Activated T-helper 2 cell treated with anti-CD3 and anti-CD28 coated beads, Interferon-gamma antibody, Interleukin-2, Interleukin-4, amounts not matched to agents 10 μg/mL and 5 μg/mL and 100 μg/mL, durations not matched to agents 14 hours and 24 hours and 36 hours (primary cell): ENCODE measurements around the gene TMEM198. TPM values are rescaled to one million over a fixed set of nuclear protein-coding genes. Genes with fewer than 3 reads are reported as not detected.

Experiments
- DNase-seq: peaks from one replicate; pipeline ENCODE4 v3.0.0; 2021; ENCODE audit warnings: low spot score
- H3K27ac Mint-ChIP-seq: one replicate; pipeline ENCODE4 v1.8.0; 2021; ENCODE audit warnings: mixed read lengths
- H3K27me3 Mint-ChIP-seq: one replicate; pipeline ENCODE4 v1.8.0; 2021; ENCODE audit warnings: low read depth, mixed read lengths
- H3K36me3 Mint-ChIP-seq: one replicate; pipeline ENCODE4 v1.8.0; 2021; ENCODE audit warnings: low read depth, mixed read lengths
- H3K4me1 Mint-ChIP-seq: one replicate; pipeline ENCODE4 v1.8.0; 2021; ENCODE audit warnings: low read depth, mixed read lengths
- H3K4me3 Mint-ChIP-seq: one replicate; pipeline ENCODE4 v1.8.0; 2021; ENCODE audit warnings: low read depth, mild to moderate bottlenecking, moderate library complexity, mixed read lengths
- H3K9me3 Mint-ChIP-seq: one replicate; pipeline ENCODE4 v1.8.0; 2021; ENCODE audit warnings: mixed read lengths
- intact Hi-C: fragments of 100-400 bp; cut with micrococcal nuclease; formaldehyde crosslinking; loops from one replicate; pipeline ENCODE4 v1.15.1; 2023
- total RNA-seq: library from RNA; stranded (reverse); gene quantifications from 2 replicates; pipeline ENCODE4 v1.2.3, GENCODE V29; 2022

Gene TMEM198
- total RNA-seq, 1 donor from 2014 or later: 4.9 TPM

- intact Hi-C loops: no loop called here
These were observed 31.2 kb upstream of the TMEM198 start for GRCh38 chr2:219512524-219513216.

GRCh38 chr2:219513787-219514186 lies 30.0 kb upstream of the TMEM198 start:
- intact Hi-C loops: no loop called here
- Mint-ChIP-seq H3K9me3 (no peaks in the 10 kb centered on the region), H3K4me1 (peaks cover 6% of the 10 kb centered on the region), H3K4me3 (no peak overlapping the region), H3K36me3 (no peaks in the 10 kb centered on the region), H3K27ac (no peak overlapping the region), H3K27me3 (peaks cover 72% of the 10 kb centered on the region)
- DNase-seq: no peak

More at GRCh38 chr2:219512524-219513216, 31.2 kb upstream of the TMEM198 start:
- DNase-seq: no peak
- Mint-ChIP-seq H3K4me3 (no peak overlapping the region), H3K27me3 (peaks cover 66% of the 10 kb centered on the region), H3K9me3 (no peaks in the 10 kb centered on the region), H3K27ac (no peak overlapping the region), H3K36me3 (no peaks in the 10 kb centered on the region), H3K4me1 (peaks cover 6% of the 10 kb centered on the region)

- intact Hi-C loops: no loop called here
- Mint-ChIP-seq H3K36me3 (no peaks in the 10 kb centered on the region), H3K4me3 (no peak within 1 kb of the TSS), H3K9me3 (no peaks in the 10 kb centered on the region), H3K27ac (no peak within 1 kb of the TSS), H3K4me1 (peaks cover 6% of the 10 kb centered on the region), H3K27me3 (peaks cover 74% of the 10 kb centered on the region)
- no peak for DNase-seq
These were observed 29.5 kb upstream of the TMEM198 start, which contains the start of gene ASIC4 for GRCh38 chr2:219514196-219514761. ASIC4 (plus strand) TSS chr2:219514482; CDS start chr2:219514725, 243 bp downstream.

DNA sequence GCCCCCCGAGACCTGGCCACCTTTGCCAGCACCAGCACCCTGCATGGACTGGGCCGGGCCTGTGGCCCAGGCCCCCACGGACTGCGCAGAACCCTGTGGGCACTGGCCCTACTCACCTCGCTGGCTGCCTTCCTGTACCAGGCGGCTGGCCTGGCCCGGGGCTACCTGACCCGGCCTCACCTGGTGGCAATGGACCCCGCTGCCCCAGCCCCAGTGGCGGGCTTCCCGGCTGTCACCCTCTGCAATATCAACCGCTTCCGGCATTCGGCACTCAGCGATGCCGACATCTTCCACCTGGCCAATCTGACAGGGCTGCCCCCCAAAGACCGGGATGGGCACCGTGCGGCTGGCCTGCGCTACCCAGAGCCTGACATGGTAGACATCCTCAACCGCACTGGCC lies 29.0 kb upstream of the TMEM198 start:
- Mint-ChIP-seq H3K4me3 (no peak overlapping the region), H3K27me3 (peaks cover 72% of the 10 kb centered on the region), H3K9me3 (no peaks in the 10 kb centered on the region), H3K4me1 (peaks cover 5% of the 10 kb centered on the region), H3K36me3 (no peaks in the 10 kb centered on the region), H3K27ac (no peak overlapping the region)
- intact Hi-C loops: no loop called here
- DNase-seq: no peak

DNA sequence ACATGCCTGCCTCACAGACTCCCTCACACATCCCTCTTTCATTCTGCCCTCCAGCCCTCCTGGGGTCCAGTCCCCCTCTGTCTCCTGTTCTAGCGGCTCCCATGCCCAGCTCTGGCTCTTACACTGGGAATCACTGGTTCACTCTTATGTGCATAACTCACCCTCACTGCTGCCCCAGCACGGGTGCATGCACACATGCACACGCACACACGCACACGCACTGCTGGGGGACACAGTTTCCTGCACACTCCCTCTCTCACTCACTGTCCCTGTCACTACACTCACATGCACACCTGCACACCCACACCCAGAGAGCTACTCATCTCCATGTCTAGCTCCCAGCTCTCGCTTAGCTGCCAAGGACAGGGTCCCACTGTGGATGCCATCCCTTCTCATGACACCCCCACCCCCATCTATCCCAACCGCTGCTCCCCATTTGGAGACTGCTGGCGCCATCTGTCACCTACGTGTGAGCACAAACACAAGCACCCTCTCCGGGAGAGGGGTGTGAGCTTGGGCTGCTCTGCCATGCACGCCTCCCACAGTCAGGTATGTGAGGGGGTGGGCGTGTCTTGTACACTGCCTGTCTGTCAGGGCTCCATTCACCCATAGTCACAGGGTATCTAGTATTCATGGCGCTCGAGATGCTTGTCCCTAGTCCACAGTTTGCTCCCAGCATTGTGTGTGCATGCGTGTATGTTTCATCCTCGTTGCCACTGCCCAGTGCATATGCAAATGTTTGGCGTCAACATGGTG lies 27.8 kb upstream of the TMEM198 start:
- H3K4me1 Mint-ChIP-seq: no peaks in the 10 kb centered on the region
- DNase-seq: no peak
- peaks cover 69% of the 10 kb centered on the region for H3K27me3 Mint-ChIP-seq
- no peak overlapping the region for H3K4me3 Mint-ChIP-seq
- H3K27ac Mint-ChIP-seq: no peak overlapping the region
- H3K9me3 Mint-ChIP-seq: no peaks in the 10 kb centered on the region
- intact Hi-C loops: no loop called here
- no peaks in the 10 kb centered on the region for H3K36me3 Mint-ChIP-seq

DNA sequence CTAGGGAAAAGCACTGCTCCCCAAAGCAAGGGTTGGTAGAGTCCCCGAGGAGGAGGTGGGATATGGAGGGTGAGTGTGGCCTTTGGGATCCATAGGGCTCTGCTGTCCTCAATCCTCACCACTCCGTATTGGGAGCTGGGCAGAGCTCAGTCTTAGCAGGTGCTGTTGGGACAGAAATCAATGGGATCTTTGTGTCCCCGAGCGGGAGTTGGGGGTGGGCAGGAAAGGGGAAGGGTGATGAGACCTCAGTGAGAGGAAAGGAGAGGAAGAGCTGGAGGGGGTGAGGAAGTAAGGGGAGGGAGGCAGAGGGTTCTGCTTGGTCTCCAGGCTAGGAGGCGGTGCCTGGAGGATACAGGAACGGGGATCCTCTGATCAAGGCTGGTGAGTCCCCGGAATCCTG lies 26.9 kb upstream of the TMEM198 start:
- Mint-ChIP-seq H3K36me3 (no peaks in the 10 kb centered on the region), H3K4me1 (no peaks in the 10 kb centered on the region), H3K27me3 (peaks cover 70% of the 10 kb centered on the region), H3K9me3 (no peaks in the 10 kb centered on the region), H3K4me3 (no peak overlapping the region), H3K27ac (no peak overlapping the region)
- no peak for DNase-seq
- intact Hi-C loops: no loop called here

DNA sequence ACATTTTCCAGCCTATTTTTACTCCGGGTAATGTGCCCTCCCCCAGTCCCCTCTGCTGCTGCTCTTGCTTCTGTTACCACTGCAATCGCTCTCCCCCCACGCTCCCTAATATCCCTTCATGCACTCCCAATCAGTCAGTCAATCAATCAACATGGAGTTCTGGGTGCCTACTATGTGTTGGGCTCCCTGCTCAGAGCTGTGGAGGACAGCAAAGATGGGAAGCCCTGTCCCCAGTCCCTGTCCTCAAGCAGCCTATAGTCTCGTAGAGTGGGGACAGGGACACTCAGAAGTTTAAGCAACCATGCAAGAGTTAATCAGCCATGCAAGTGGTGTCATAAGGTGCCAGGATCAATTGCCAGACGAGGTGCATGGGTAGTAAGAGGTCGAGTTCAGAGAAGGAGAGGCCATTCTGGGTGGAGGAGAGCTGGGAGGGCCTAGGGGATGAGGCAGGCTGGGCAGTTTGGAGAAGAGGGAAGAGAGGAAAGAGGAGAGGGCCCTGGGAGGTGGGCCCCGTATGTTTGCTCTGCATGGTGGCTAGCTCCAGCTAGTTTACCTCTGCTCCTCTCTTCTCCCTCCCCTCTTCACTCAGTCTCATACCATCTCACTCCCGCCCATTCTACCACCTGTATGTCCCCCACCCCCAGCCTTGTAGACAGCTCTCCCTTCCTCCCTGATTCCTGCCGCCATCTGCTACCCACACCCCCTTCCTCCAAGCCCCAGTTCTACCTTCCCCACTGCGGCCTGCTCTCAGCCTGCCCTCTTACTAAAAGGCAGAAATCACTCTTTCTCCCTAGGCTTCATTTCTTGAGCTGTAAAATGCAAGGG lies 25.7 kb upstream of the TMEM198 start:
- intact Hi-C loops: no loop called here
- DNase-seq: no peak
- peaks cover 65% of the 10 kb centered on the region for H3K27me3 Mint-ChIP-seq
- no peaks in the 10 kb centered on the region for H3K36me3 Mint-ChIP-seq
- no peak overlapping the region for H3K27ac Mint-ChIP-seq
- H3K4me1 Mint-ChIP-seq: peaks cover 2% of the 10 kb centered on the region
- H3K9me3 Mint-ChIP-seq: no peaks in the 10 kb centered on the region
- H3K4me3 Mint-ChIP-seq: no peak overlapping the region

DNA sequence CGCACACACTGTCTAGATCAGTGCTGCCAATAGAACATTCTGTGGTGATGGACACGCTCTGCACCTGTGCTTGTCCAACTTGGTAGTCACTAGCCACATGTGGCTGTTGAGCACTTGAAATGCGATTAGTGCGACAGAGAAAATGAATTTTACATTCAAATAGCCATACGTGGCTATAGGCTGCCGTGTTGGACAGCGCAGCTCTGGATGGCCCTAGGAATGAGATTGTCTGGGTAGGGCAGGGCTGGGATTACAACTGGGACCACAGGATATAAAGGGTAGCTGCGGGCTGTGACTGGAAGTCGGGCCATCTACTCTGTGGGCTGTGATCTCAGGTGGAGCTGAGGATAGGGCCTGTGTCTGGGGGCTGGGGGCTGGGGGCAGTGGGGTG lies 24.3 kb upstream of the TMEM198 start:
- Mint-ChIP-seq H3K27ac (no peak overlapping the region), H3K36me3 (no peaks in the 10 kb centered on the region), H3K4me3 (no peak overlapping the region), H3K9me3 (no peaks in the 10 kb centered on the region), H3K4me1 (peaks cover 2% of the 10 kb centered on the region), H3K27me3 (peaks cover 67% of the 10 kb centered on the region)
- intact Hi-C loops: no loop called here
- no peak for DNase-seq

DNA sequence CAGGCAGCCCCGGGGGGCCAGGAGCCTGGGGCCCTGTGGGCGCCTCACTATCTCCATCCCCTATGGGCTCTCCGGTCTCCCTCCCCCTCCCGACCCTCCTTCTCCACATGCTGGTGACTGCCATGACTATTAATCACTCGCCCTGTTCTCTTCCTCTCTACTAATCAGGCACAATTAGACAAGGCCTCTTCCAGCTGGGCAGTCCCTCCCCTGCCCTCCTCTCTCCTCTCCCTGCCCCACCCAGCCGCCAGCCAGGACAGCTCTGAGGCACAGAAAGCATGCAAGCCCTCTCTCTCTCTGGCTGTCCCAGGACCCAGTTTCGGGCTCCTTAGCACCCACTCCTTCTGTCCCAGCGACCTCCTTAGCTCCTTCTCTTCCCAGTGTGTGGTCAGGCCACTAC lies 23.7 kb upstream of the TMEM198 start:
- peaks cover 71% of the 10 kb centered on the region for H3K27me3 Mint-ChIP-seq
- H3K36me3 Mint-ChIP-seq: no peaks in the 10 kb centered on the region
- peaks cover 2% of the 10 kb centered on the region for H3K4me1 Mint-ChIP-seq
- no peaks in the 10 kb centered on the region for H3K9me3 Mint-ChIP-seq
- no peak overlapping the region for H3K4me3 Mint-ChIP-seq
- DNase-seq: no peak
- no peak overlapping the region for H3K27ac Mint-ChIP-seq
- intact Hi-C loops: no loop called here

DNA sequence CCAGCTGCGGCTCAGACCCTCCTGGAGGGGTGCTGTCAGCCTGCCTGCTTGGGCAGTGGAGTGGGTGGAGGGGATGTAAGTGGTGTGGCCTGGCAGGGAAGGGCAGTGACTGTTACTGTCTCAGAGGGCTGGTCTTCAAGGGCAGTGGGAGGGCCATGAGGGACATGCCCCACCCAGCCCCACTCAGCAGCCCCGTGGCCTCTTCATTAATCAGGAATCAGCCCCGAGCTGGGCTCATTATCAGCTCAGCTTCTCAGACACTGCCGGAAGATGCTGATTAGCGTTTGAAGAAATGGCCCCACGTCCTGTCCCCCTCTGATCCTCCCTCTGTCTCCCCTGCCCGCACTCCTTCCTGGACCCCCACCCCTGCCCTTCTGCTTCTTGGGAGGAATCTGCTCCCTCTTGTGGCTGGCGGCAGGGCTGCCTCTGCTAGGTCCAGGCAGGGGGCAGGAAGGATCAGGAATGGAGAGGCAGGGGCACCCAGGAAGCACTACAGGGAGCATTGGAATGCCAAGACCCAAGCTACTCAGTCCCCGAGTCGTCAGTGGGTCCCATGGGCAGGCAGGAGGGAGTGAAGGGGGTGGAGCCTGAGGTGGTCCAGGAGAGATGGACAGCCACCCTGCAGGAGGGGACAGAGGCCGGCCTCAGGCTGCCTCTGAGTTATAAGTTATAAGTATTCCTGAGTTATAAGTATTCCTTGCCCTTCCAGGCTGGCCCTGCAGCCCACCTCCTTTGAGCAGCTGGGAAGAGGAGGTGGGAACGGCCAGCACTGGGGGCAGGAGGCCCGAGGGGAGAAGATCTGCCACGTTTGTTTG lies 22.6 kb upstream of the TMEM198 start:
- H3K4me1 Mint-ChIP-seq: peaks cover 2% of the 10 kb centered on the region
- intact Hi-C loops: no loop called here
- H3K36me3 Mint-ChIP-seq: no peaks in the 10 kb centered on the region
- no peak overlapping the region for H3K4me3 Mint-ChIP-seq
- no peaks in the 10 kb centered on the region for H3K9me3 Mint-ChIP-seq
- no peak overlapping the region for H3K27ac Mint-ChIP-seq
- H3K27me3 Mint-ChIP-seq: peaks cover 73% of the 10 kb centered on the region
- DNase-seq: no peak

- Mint-ChIP-seq H3K36me3 (no peaks in the 10 kb centered on the region), H3K27me3 (peaks cover 69% of the 10 kb centered on the region), H3K27ac (no peak overlapping the region), H3K9me3 (no peaks in the 10 kb centered on the region), H3K4me1 (peaks cover 2% of the 10 kb centered on the region), H3K4me3 (no peak overlapping the region)
- intact Hi-C loops: no loop called here
- no peak for DNase-seq
These were observed 21.5 kb upstream of the TMEM198 start for GRCh38 chr2:219522111-219523030.
